Inferior parietal cortex (tissue), 1 donor: Measurements from ENCODE around the gene BACH2.
"Not testable (repeated sequence)": the region's sequence is repeated elsewhere in the genome, so short reads cannot be mapped to it uniquely, and the experiment has no call there.

ENCODE experiments used
- DNase-seq: peaks from one replicate; pipeline ENCODE4 v3.0.0-alpha.2; 2016; ENCODE audit errors: extremely low spot score

BACH2 gene

GRCh38 chr6:90212274-90212673 lies 84.4 kb downstream of the BACH2 start:
- no peak for DNase-seq

GRCh38 chr6:90209527-90209926 lies 87.1 kb downstream of the BACH2 start:
- DNase-seq, result no peak

- not testable (repeated sequence) for DNase-seq
These were observed 88.0 kb downstream of the BACH2 start for GRCh38 chr6:90208690-90209089.

GRCh38 chr6:90204327-90205056 lies 92.2 kb downstream of the BACH2 start:
- no peak for DNase-seq

GRCh38 chr6:90203672-90204071 lies 93.0 kb downstream of the BACH2 start:
- no peak for DNase-seq

GRCh38 chr6:90202156-90202555 lies 94.5 kb downstream of the BACH2 start:
- no peak for DNase-seq

- DNase-seq, result no peak
These were observed 96.7 kb downstream of the BACH2 start for GRCh38 chr6:90199900-90200299.

- DNase-seq, result no peak
These were observed 97.8 kb downstream of the BACH2 start for GRCh38 chr6:90198758-90199425.

GRCh38 chr6:90197854-90198496 lies 98.7 kb downstream of the BACH2 start:
- DNase-seq, result no peak

- no peak for DNase-seq
These were observed 101.4 kb downstream of the BACH2 start for GRCh38 chr6:90195094-90195829.

GRCh38 chr6:90194371-90194841 lies 102.2 kb downstream of the BACH2 start:
- no peak for DNase-seq

GRCh38 chr6:90193359-90193758 lies 103.3 kb downstream of the BACH2 start:
- DNase-seq, result no peak

GRCh38 chr6:90192857-90193256 lies 103.8 kb downstream of the BACH2 start:
- no peak for DNase-seq

- DNase-seq, result no peak
These were observed 105.8 kb downstream of the BACH2 start for GRCh38 chr6:90190752-90191395.

GRCh38 chr6:90190131-90190530 lies 106.5 kb downstream of the BACH2 start:
- no peak for DNase-seq

- no peak for DNase-seq
These were observed 109.1 kb downstream of the BACH2 start for GRCh38 chr6:90187437-90188121.

GRCh38 chr6:90186637-90187371 lies 109.8 kb downstream of the BACH2 start:
- DNase-seq, result no peak

GRCh38 chr6:90186026-90186425 lies 110.6 kb downstream of the BACH2 start:
- DNase-seq, result no peak

GRCh38 chr6:90184334-90185298 lies 112.0 kb downstream of the BACH2 start:
- no peak for DNase-seq
